Right lobe of liver (tissue), 6 donors: ENCODE results near the gene ADAMTS2. TPM values are rescaled to one million over a fixed set of nuclear protein-coding genes. Genes with fewer than 3 reads are reported as not detected.

ENCODE experiments used
- ATAC-seq, 4 donors: fragments of 200-7000 bp; cut with Tn5 transposase; one replicate each; pipeline ENCODE4 v1.9.1; 2020; ENCODE audit warnings: mild to moderate bottlenecking in 4 of 4, moderate library complexity in 4 of 4
- DNase-seq, 3 donors: peaks; one replicate each; pipeline ENCODE4 v3.0.0-alpha.2; 2020
- H3K27ac ChIP-seq, 3 donors: fragments of 200-600 bp; one replicate each; pipeline ENCODE4 v1.8.0; 2022
- H3K27me3 ChIP-seq, 2 donors: fragments of 200-600 bp; one replicate each; pipeline ENCODE4 v1.8.0; 2022
- H3K36me3 ChIP-seq, 4 donors: fragments of 200-600 bp; sonication (generic) in 1 of 4; one replicate each; pipeline versions ENCODE4 v1.5.1 to v1.8.0; 2017 to 2022; ENCODE audit warnings: control low read depth in 1 of 4
- H3K4me1 ChIP-seq, 4 donors: fragments of 200-600 bp; sonication (generic) in 1 of 4; one replicate each; pipeline versions ENCODE4 v1.5.1 to v1.8.0; 2017 to 2022; ENCODE audit warnings: control low read depth in 1 of 4
- H3K4me3 ChIP-seq, 3 donors: fragments of 200-600 bp; one replicate each; pipeline ENCODE4 v1.8.0; 2022
- H3K9me3 ChIP-seq, 4 donors: fragments of 200-600 bp; sonication (generic) in 1 of 4; one replicate each; pipeline versions ENCODE4 v1.5.1 to v1.8.0; 2017 to 2022; ENCODE audit warnings: control low read depth in 1 of 4
- POLR2A ChIP-seq: fragments of 450-650 bp; IDR thresholded peaks from one replicate; pipeline ENCODE4 v1.6.1; 2017; ENCODE audit warnings: antibody characterized with exemption, mild to moderate bottlenecking
- WGBS: methylation state at CpG from one replicate; pipeline ENCODE4 v1.1.6; 2018; ENCODE audit warnings: low coverage, low lambda C conversion rate; ENCODE audit not compliant: insufficient coverage; ENCODE audit errors: missing lambda C conversion rate; 5-methylcytosine and 5-hydroxymethylcytosine counted together
- intact Hi-C, 2 donors: fragments of 100-400 bp; cut with DNase I; formaldehyde crosslinking; loops; one replicate each; pipeline versions ENCODE4 v1.11.2 to v1.14.1; 2022
- total RNA-seq, 6 experiments: library from RNA; depleted of rRNA in 2 of 6; stranded (reverse); fragments of >200 nt in 2 of 6; fragmentation: NEBNext Ultra II Directional in 3 of 6; extraction: Animal tissue kit (Norgen Biotek cat#: 25700) in 3 of 6; gene quantifications; one replicate each; pipeline versions ENCODE4 v1.1.0 to v1.2.4, GENCODE V29; 2016 to 2023
- TF ChIP-seq, protein P1 (sequence below), 4 donors: fragments of 200-600 bp in 3 of 4; fragments of 450-650 bp in 1 of 4; IDR thresholded peaks; one replicate each; pipeline versions ENCODE4 v1.5.1 to v1.8.0; 2016 to 2022; ENCODE audit warnings: antibody characterized with exemption in 4 of 4, mild to moderate bottlenecking in 2 of 4
- donor health status: DM: no; HTN: yes; CAD: no.
- donor health status: DM: no; HTN: no; CAD: no.
- donor health status: DM: no; HTN: no; CAD: no.
- donor health status: DM: no; HTN: yes; CAD: no.
- donor health status: DM: no; HTN: yes; CAD: no.

The ADAMTS2 gene
- total RNA-seq, 6 experiments from 2014 or later: 6.3 to 18.9 (median 13.5) TPM

DNA sequence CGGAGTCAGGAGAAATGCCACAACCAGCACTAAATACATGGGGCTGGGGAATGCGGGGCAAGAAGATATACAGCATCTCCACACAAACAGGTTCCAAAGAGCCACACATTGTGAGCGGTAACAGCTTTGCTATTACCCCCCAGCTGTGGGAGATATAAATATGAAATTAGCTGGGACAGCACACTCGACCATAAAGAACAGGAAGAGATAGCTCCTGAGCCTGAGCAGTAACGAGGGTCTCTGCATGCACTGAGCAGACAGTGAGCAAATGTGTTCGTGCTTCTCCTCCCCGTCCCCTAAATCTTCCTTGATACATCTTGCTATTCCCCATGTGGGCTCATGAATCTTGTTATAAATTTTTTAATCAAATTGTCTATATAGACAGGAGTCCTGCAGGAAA is 53.1 kb downstream of the ADAMTS2 start:
- Histone ChIP-seq H3K4me1 (no peaks in the 10 kb centered on the region), H3K9me3 (no peaks in the 10 kb centered on the region), H3K36me3 (no peaks in the 10 kb centered on the region), H3K27ac (no peak overlapping the region), H3K27me3 (no peaks in the 10 kb centered on the region), H3K4me3 (no peak overlapping the region)
- 54% methylated on average over 6 of the region's 7 CpGs for WGBS
- TF ChIP-seq, protein P1, sequence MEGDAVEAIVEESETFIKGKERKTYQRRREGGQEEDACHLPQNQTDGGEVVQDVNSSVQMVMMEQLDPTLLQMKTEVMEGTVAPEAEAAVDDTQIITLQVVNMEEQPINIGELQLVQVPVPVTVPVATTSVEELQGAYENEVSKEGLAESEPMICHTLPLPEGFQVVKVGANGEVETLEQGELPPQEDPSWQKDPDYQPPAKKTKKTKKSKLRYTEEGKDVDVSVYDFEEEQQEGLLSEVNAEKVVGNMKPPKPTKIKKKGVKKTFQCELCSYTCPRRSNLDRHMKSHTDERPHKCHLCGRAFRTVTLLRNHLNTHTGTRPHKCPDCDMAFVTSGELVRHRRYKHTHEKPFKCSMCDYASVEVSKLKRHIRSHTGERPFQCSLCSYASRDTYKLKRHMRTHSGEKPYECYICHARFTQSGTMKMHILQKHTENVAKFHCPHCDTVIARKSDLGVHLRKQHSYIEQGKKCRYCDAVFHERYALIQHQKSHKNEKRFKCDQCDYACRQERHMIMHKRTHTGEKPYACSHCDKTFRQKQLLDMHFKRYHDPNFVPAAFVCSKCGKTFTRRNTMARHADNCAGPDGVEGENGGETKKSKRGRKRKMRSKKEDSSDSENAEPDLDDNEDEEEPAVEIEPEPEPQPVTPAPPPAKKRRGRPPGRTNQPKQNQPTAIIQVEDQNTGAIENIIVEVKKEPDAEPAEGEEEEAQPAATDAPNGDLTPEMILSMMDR (IDR thresholded peaks at IDR 0.05): no peak
- TF ChIP-seq POLR2A: no peak
- intact Hi-C loops: no loop called here
- ATAC-seq (no peak), DNase-seq (no peak)

DNA sequence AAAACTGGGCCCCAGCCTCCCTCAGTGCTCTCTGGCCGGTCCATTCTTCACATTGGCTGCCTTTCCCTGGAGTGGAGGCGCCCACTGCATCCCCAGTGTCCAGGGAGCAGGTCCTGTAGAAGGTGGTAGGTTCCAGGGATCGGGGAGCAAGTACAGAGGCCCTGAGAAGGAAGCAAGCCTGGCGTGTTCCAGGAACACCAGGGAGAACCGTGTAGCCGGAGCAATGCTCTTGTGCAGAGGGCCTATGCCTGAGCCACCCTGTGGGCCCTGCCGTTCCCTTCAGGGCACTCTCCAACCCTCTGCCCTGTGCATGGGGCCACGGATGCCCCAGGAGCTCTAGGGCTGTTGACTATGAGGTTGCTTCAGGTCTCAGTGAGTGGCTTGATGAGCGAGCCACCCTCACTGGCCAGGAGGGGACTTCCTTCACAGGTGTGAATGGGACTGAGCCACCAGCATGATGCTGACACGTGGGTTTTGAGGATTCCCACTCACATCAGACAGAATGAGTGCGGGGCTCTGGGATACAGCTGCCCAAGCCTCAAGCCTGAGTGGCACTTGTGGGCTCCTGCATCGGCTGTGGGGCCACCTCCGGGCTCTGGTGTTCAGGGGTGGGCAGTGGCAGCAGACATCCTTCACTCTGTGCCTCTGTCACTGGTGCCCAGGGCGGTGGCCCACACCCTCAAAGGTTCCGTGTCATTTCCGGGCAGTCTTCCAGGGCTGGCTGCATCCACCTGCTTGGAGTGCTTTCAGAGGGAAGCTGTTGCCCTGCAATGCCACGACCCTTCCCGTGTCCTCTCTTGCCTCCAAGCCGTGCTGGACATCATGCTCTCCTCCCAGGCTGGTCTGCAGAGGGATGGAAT is 54.4 kb downstream of the ADAMTS2 start:
- no peaks in the 10 kb centered on the region for H3K27me3 ChIP-seq
- ATAC-seq (no peak), DNase-seq (peak in 1 of 3 donors; percentile 9)
- no peak overlapping the region for H3K27ac ChIP-seq
- WGBS: 63% methylated on average over 5 of the region's 19 CpGs
- H3K4me1 ChIP-seq: no peaks in the 10 kb centered on the region
- intact Hi-C loops: no loop called here
- no peaks in the 10 kb centered on the region for H3K9me3 ChIP-seq
- no peaks in the 10 kb centered on the region for H3K36me3 ChIP-seq
- TF ChIP-seq POLR2A: no peak
- TF ChIP-seq, protein P1 (IDR thresholded peaks at IDR 0.05): no peak
- H3K4me3 ChIP-seq: no peak overlapping the region

DNA sequence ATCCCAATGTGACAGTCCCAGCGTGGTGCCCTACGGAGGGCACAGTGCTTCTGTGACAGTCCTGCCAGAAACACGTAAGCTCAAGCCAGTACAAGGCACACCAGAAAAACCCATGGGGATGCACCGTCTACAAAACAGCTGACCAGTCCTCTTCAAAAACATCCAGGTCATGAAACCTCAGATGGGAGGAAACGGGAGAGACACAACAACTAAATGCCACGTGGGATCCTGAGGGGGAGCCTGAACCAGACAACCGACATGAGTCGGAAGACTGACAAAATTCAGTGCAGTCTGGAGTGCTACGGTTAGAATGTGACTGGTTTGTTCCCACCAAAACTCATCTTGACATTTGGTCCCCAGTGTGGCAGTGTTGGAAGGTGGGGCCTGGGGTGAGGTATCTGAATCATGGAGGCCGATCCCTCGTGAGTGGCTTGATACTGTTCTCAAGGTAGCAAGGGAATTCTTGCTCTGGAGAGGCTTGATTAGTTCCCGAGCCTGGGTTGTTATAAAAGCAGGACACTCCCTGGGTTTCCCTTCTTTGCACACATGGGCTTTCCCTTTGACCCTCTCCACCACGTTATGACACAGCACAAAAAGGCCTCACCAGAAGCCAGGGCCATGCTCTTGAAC is 55.4 kb downstream of the ADAMTS2 start:
- no peaks in the 10 kb centered on the region for H3K9me3 ChIP-seq
- ATAC-seq: no peak
- no peaks in the 10 kb centered on the region for H3K4me1 ChIP-seq
- no peak overlapping the region for H3K27ac ChIP-seq
- 71% methylated on average over 7 of the region's 13 CpGs for WGBS
- intact Hi-C loops: no loop called here
- no peaks in the 10 kb centered on the region for H3K36me3 ChIP-seq
- H3K27me3 ChIP-seq: no peaks in the 10 kb centered on the region
- TF ChIP-seq, protein P1 (IDR thresholded peaks at IDR 0.05): no peak
- no peak for TF ChIP-seq POLR2A
- peak in 1 of 3 donors; percentile 0 for DNase-seq
- H3K4me3 ChIP-seq: no peak overlapping the region

DNA sequence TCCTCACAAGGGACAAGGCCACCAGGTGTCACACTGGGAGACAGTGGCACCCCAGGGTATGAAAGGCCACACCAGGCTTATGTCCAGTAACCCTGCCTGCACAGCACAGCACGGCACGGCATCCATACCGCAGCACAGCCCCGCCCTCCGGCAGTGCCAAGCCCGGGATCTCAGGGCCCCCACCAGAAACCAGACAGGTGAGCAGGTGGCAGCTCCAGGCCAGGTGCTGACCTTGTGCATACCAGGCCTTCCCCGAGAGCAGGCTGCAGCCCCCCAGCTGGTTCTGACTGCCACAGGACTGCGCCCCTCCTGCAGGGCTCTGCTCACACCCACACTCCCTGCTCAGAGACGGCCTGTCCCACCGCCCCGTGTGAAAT is 56.5 kb downstream of the ADAMTS2 start:
- WGBS: 80% methylated on average over 1 of the region's 11 CpGs
- ATAC-seq: no peak
- intact Hi-C loops: no loop called here

More for the DNA sequence above, 56.5 kb downstream of the ADAMTS2 start:
- Histone ChIP-seq H3K27me3 (no peaks in the 10 kb centered on the region), H3K9me3 (no peaks in the 10 kb centered on the region), H3K4me1 (no peaks in the 10 kb centered on the region), H3K4me3 (no peak overlapping the region), H3K36me3 (no peaks in the 10 kb centered on the region), H3K27ac (no peak overlapping the region)
- TF ChIP-seq POLR2A: no peak
- peak in 1 of 3 donors; percentile 8 for DNase-seq
